Right lobe of liver (tissue), 6 donors: ENCODE results near the gene YIF1A. TPM values are rescaled to one million over a fixed set of nuclear protein-coding genes. Genes with fewer than 3 reads are reported as not detected.
A peak's percentile ranks its signal among the peaks of the same experiment; 100 is the strongest.
"Not testable (repeated sequence)": the region's sequence is repeated elsewhere in the genome, so short reads cannot be mapped to it uniquely, and the experiment has no call there.

Experiments used
- ATAC-seq, 4 donors: fragments of 200-7000 bp; cut with Tn5 transposase; one replicate each; pipeline ENCODE4 v1.9.1; 2020; ENCODE audit warnings: mild to moderate bottlenecking in 4 of 4, moderate library complexity in 4 of 4
- DNase-seq, 3 donors: peaks; one replicate each; pipeline ENCODE4 v3.0.0-alpha.2; 2020
- H3K27ac ChIP-seq, 3 donors: fragments of 200-600 bp; one replicate each; pipeline ENCODE4 v1.8.0; 2022
- H3K27me3 ChIP-seq, 2 donors: fragments of 200-600 bp; one replicate each; pipeline ENCODE4 v1.8.0; 2022
- H3K36me3 ChIP-seq, 4 donors: fragments of 200-600 bp; sonication (generic) in 1 of 4; one replicate each; pipeline versions ENCODE4 v1.5.1 to v1.8.0; 2017 to 2022; ENCODE audit warnings: control low read depth in 1 of 4
- H3K4me1 ChIP-seq, 4 donors: fragments of 200-600 bp; sonication (generic) in 1 of 4; one replicate each; pipeline versions ENCODE4 v1.5.1 to v1.8.0; 2017 to 2022; ENCODE audit warnings: control low read depth in 1 of 4
- H3K4me3 ChIP-seq, 3 donors: fragments of 200-600 bp; one replicate each; pipeline ENCODE4 v1.8.0; 2022
- H3K9me3 ChIP-seq, 4 donors: fragments of 200-600 bp; sonication (generic) in 1 of 4; one replicate each; pipeline versions ENCODE4 v1.5.1 to v1.8.0; 2017 to 2022; ENCODE audit warnings: control low read depth in 1 of 4
- POLR2A ChIP-seq: fragments of 450-650 bp; IDR thresholded peaks from one replicate; pipeline ENCODE4 v1.6.1; 2017; ENCODE audit warnings: antibody characterized with exemption, mild to moderate bottlenecking
- WGBS: methylation state at CpG from one replicate; pipeline ENCODE4 v1.1.6; 2018; ENCODE audit warnings: low coverage, low lambda C conversion rate; ENCODE audit not compliant: insufficient coverage; ENCODE audit errors: missing lambda C conversion rate; 5-methylcytosine and 5-hydroxymethylcytosine counted together
- intact Hi-C, 2 donors: fragments of 100-400 bp; cut with DNase I; formaldehyde crosslinking; loops; one replicate each; pipeline versions ENCODE4 v1.11.2 to v1.14.1; 2022
- total RNA-seq, 6 experiments: library from RNA; depleted of rRNA in 2 of 6; stranded (reverse); fragments of >200 nt in 2 of 6; fragmentation: NEBNext Ultra II Directional in 3 of 6; extraction: Animal tissue kit (Norgen Biotek cat#: 25700) in 3 of 6; gene quantifications; one replicate each; pipeline versions ENCODE4 v1.1.0 to v1.2.4, GENCODE V29; 2016 to 2023
- TF ChIP-seq, protein P1 (sequence below), 4 donors: fragments of 200-600 bp in 3 of 4; fragments of 450-650 bp in 1 of 4; IDR thresholded peaks; one replicate each; pipeline versions ENCODE4 v1.5.1 to v1.8.0; 2016 to 2022; ENCODE audit warnings: antibody characterized with exemption in 4 of 4, mild to moderate bottlenecking in 2 of 4
- donor health status: DM: no; HTN: yes; CAD: no.
- donor health status: DM: no; HTN: no; CAD: no.
- donor health status: DM: no; HTN: no; CAD: no.
- donor health status: DM: no; HTN: yes; CAD: no.
- donor health status: DM: no; HTN: yes; CAD: no.

The YIF1A gene
- total RNA-seq, 6 experiments from 2014 or later, result 75.0 to 170 (median 97.9) TPM

GRCh38 chr11:66261578-66261977 lies 27.4 kb downstream of the YIF1A start:
- 100% methylated on average over 2 of the region's 16 CpGs for WGBS
- no peak overlapping the region for H3K27ac ChIP-seq
- H3K27me3 ChIP-seq, result no peaks in the 10 kb centered on the region
- intact Hi-C loops, result no loop called here
- no peak overlapping the region for H3K4me3 ChIP-seq
- no peaks in the 10 kb centered on the region for H3K36me3 ChIP-seq
- ATAC-seq (no peak), DNase-seq (no peak)
- TF ChIP-seq, protein P1, sequence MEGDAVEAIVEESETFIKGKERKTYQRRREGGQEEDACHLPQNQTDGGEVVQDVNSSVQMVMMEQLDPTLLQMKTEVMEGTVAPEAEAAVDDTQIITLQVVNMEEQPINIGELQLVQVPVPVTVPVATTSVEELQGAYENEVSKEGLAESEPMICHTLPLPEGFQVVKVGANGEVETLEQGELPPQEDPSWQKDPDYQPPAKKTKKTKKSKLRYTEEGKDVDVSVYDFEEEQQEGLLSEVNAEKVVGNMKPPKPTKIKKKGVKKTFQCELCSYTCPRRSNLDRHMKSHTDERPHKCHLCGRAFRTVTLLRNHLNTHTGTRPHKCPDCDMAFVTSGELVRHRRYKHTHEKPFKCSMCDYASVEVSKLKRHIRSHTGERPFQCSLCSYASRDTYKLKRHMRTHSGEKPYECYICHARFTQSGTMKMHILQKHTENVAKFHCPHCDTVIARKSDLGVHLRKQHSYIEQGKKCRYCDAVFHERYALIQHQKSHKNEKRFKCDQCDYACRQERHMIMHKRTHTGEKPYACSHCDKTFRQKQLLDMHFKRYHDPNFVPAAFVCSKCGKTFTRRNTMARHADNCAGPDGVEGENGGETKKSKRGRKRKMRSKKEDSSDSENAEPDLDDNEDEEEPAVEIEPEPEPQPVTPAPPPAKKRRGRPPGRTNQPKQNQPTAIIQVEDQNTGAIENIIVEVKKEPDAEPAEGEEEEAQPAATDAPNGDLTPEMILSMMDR (IDR thresholded peaks at IDR 0.05), result no peak
- TF ChIP-seq POLR2A, result no peak
- H3K9me3 ChIP-seq, result no peaks in the 10 kb centered on the region
- peaks cover 0 to 9% (median 0%) of the 10 kb centered on the region in 4 donors for H3K4me1 ChIP-seq

- Histone ChIP-seq H3K4me3 (no peak overlapping the region), H3K36me3 (no peaks in the 10 kb centered on the region)
- intact Hi-C loops, result no loop called here
Observed at GRCh38 chr11:66259956-66260355, 29.0 kb downstream of the YIF1A start.

DNA sequence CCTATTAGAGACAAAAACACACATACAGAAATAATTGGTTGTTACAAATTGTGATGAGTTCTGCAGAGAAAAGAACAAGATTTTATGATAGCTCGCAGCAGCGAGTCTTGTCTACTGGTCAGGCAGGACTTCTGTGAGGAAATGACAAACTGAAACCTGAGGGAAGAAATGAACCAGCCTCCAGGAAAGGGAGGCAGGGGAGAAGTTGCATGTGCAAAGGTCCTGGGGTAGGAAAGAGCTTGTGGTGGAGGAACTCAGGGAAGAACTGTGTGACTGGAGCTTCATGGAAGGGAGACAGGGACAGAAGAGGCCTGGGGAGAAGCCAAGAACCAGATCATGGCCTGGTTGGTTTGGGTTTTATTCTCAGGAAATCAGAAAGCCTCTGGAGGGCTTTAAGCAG lies 29.7 kb downstream of the YIF1A start:
- H3K36me3 ChIP-seq, result no peaks in the 10 kb centered on the region
- DNase-seq (no peak), ATAC-seq (no peak)
- H3K27me3 ChIP-seq, result no peaks in the 10 kb centered on the region
- no peak overlapping the region for H3K27ac ChIP-seq
- WGBS, result 100% methylated on average over 2 of the region's 2 CpGs
- no peaks in the 10 kb centered on the region for H3K9me3 ChIP-seq
- H3K4me3 ChIP-seq, result no peak overlapping the region
- intact Hi-C loops, result no loop called here
- no peak for TF ChIP-seq POLR2A
- TF ChIP-seq, protein P1 (IDR thresholded peaks at IDR 0.05), result no peak
- H3K4me1 ChIP-seq, result peaks cover 0 to 9% (median 0%) of the 10 kb centered on the region in 4 donors

More at GRCh38 chr11:66259956-66260355, 29.0 kb downstream of the YIF1A start:
- ATAC-seq, result no peak
- Histone ChIP-seq H3K27me3 (no peaks in the 10 kb centered on the region), H3K9me3 (no peaks in the 10 kb centered on the region), H3K27ac (no peak overlapping the region), H3K4me1 (peaks cover 0 to 9% (median 0%) of the 10 kb centered on the region in 4 donors)
- DNase-seq, result no peak
- TF ChIP-seq, protein P1 (IDR thresholded peaks at IDR 0.05), result no peak
- no peak for TF ChIP-seq POLR2A
- no CpG with 5 or more reads among the region's 4 CpGs for WGBS

GRCh38 chr11:66258473-66258893 lies 30.5 kb downstream of the YIF1A start:
- intact Hi-C loops, result no loop called here
- Histone ChIP-seq H3K4me1 (peaks cover 0 to 9% (median 0%) of the 10 kb centered on the region in 4 donors), H3K9me3 (no peaks in the 10 kb centered on the region), H3K4me3 (peak overlapping the region; percentile 73 to 93 (median 88)), H3K27me3 (no peaks in the 10 kb centered on the region), H3K36me3 (no peaks in the 10 kb centered on the region), H3K27ac (no peak overlapping the region)
- ATAC-seq, result peak in 1 of 4 donors; percentile 1
- TF ChIP-seq, protein P1 (IDR thresholded peaks at IDR 0.05), result peak in 2 of 4 donors; percentile 3 to 33
- TF ChIP-seq POLR2A, result no peak
- WGBS, result 8% methylated on average over 9 of the region's 28 CpGs
- DNase-seq, result no peak

DNA sequence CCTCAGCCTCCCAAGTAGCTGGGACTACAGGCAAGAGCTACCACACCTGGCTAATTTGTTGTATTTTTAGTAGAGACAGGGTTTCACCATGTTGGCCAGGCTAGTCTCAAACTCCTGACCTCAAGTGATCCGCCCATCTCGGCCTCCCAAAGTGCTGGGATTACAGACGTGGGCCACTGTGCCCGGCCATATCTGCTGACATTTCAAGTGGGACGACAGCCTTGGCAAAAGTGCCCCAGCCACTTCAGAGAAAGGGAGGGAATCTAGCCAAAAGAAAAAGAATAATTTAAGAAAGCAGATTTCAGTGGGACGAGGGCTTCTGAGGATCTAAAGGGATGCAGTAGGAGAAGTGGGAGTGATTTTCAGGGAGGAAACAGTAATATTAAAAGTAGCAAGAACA lies 35.9 kb downstream of the YIF1A start:
- H3K4me1 ChIP-seq, H3K4me3 ChIP-seq, intact Hi-C loops, H3K9me3 ChIP-seq, DNase-seq, H3K36me3 ChIP-seq, ATAC-seq, H3K27me3 ChIP-seq, H3K27ac ChIP-seq: not testable (repeated sequence)
- WGBS, result 85% methylated on average over 6 of the region's 6 CpGs
